ENCODE results near the gene C3orf20.

GRCh38 chr3:14806641-14807263, 131.8 kb downstream of the C3orf20 start:
- no peak for TF ChIP-seq CTCF (IDR thresholded peaks at IDR 0.05)
- no peak for TF ChIP-seq POLR2A (IDR thresholded peaks at IDR 0.05)
